ENCODE measurements around the gene TRIM45. TPM values are rescaled to one million over a fixed set of nuclear protein-coding genes. Genes with fewer than 3 reads are reported as not detected.

Gene TRIM45
- total RNA-seq, 1 donor from 2014 or later, result 1.7 TPM

DNA sequence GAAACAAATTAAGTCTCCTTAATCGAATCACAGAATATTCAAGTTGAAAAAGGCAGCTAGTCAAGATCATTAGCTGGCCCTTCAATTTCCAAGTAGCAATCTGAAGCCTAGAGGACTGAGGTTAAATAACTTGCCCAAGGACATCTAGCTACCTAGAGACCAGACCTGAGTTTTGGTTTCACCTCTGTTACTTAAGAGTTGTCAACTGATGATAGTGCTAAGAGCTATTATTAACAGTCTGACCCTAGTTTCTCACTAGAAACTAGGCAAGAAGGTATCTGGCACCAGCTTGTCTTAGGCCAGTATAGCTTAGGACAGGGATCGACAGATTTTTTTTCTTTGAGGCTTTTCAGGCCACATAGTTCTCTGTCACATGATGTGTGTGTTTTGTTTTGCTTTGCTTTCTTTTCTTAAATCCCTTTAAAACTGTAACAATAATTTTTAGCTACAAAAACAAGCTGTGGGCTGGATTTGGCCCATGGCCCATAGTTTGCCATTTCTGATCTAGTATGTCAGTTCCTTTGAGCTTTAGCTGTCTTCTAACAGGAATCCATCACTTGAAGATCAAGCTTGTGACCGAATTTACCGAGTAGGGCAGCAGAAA lies 23.2 kb downstream of the TRIM45 start:
- DNase-seq, result peak; percentile 52

DNA sequence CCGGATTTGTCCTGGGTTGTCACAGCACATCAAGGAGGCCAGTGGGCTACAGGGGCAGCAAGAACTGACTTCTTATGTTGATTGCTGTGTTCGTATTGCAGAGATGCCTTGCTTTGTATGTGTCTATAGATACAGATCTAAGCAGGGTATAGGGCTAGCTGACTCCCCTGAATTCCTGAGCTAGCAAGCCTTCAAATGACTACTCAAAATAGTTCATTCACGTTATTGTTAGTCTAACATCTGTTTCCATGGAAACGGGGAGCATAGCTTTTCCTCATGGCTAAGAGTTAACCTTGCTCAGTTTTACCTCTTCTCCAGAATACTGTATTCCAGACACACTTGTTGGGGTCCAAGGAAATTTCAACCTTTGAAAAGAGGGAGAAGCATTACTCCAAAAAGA lies 24.1 kb downstream of the TRIM45 start:
- peak; percentile 64 for DNase-seq

DNA sequence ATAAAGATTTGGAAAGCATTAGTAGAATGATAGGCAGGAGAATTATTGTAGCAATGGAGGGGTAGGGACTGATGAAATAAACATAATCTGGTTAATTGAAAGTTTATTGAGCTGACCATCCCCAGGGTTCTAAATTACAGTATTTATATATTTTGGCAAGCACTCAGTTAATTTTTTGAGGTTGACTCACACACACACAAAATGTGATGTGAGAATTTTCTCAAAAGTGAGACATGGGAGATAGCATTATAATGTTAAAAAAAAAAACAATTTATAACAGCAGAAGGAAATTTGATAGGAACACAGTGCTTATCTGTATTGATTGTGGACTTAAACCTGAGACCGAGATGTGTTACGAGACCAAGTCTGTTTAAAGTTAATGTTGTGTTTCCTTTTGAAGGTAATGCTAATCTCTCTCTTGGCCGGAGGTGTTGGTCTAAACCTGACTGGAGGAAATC lies 24.6 kb downstream of the TRIM45 start:
- no peak for DNase-seq

GRCh38 chr1:117094841-117095604 lies 26.5 kb downstream of the TRIM45 start:
- DNase-seq, result no peak

- DNase-seq, result peak; percentile 95
Measured at GRCh38 chr1:117093870-117094621, 27.5 kb downstream of the TRIM45 start.

GRCh38 chr1:117093091-117093534 lies 28.4 kb downstream of the TRIM45 start:
- DNase-seq, result peak; percentile 97

GRCh38 chr1:117092594-117092993 lies 29.0 kb downstream of the TRIM45 start:
- DNase-seq, result peak; percentile 46

DNA sequence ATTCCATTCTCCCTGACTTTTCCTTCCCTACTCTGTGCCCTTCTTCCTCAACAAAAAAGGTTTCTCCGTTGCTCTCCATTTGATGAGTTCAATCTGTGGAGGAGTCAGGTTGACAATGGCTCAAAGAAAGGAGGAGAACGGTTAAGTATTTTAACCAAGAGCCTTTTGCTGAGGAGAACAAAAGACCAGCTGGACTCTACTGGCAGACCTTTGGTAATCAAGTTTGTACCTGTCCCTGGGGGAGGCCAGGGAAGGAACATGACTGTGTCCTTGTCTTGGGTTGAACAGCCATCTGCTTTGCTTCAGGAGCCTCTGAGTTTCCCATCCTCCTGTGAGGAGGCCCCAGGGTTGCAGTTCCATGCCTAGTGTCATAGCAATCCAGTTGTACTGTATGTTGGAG lies 31.6 kb downstream of the TRIM45 start:
- DNase-seq, result no peak

DNA sequence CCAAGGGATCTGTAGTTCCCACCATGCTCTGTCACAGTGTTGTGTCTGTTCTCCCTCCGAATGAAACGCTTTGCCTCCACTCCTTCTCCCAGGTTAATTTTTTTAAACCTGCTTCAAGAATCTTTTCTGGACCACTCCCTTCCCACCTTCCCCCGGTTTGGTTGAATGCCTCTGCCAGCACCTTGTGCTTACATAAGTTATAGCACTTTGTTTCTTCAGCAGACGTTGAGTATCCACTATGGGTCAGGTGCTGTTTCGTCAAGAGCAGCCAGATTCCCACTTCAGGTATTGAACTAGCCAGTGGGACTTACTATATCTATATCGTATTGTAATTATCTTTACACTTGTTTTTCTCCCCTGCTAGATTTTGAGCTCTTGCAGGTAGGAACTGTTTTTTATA lies 33.9 kb downstream of the TRIM45 start:
- no peak for DNase-seq

- DNase-seq, result no peak
Measured at GRCh38 chr1:117084231-117084630, 37.3 kb downstream of the TRIM45 start.

GRCh38 chr1:117079737-117080136 lies 41.8 kb downstream of the TRIM45 start:
- no peak for DNase-seq

- peak; percentile 89 for DNase-seq
Measured at GRCh38 chr1:117077267-117077666, 44.3 kb downstream of the TRIM45 start.

- DNase-seq, result no peak
Measured at GRCh38 chr1:117076648-117077047, 44.9 kb downstream of the TRIM45 start.

- DNase-seq, result no peak
Measured at GRCh38 chr1:117070124-117070523, 51.4 kb downstream of the TRIM45 start.

- no peak for DNase-seq
Measured at GRCh38 chr1:117069220-117069844, 52.2 kb downstream of the TRIM45 start.

GRCh38 chr1:117068580-117068979 lies 53.0 kb downstream of the TRIM45 start:
- no peak for DNase-seq

DNA sequence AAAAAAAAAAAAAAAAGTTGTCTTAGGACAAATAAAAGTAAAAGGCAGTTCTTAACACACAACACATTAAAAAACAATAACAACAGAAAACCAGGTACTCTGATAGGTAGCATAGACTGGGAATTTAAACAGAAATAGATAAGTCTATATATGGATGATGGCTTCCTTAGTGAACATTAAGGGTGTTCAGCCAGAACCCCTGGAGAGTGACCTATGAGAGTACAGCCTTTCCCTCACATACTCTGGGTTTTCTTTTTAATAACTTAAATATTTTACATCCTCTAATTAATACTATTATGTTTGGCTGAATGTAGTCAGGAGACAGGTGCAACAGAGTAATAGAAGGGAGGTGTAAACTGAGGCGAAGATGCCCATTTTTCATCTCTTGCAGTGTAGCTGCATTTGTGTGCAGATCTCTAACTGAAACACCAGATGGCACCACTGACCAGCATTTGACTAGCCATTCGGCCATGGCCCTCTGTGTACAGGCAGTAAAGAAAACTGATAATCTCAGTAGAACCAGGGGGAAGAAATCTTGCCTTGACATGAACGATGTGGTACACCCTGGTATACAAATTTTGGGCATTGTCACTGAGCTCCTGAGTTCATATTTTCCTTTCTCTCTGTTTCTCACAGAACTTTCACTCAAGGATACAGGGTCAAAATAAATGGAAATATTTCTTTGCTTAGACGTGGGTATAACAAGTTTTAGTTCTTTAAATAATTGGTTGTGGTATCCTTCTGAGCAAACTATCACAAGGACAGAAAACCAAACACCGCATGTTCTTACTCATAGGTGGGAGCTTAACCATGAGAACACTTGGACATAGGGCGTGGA lies 53.8 kb downstream of the TRIM45 start:
- DNase-seq, result peak; percentile 82

DNA sequence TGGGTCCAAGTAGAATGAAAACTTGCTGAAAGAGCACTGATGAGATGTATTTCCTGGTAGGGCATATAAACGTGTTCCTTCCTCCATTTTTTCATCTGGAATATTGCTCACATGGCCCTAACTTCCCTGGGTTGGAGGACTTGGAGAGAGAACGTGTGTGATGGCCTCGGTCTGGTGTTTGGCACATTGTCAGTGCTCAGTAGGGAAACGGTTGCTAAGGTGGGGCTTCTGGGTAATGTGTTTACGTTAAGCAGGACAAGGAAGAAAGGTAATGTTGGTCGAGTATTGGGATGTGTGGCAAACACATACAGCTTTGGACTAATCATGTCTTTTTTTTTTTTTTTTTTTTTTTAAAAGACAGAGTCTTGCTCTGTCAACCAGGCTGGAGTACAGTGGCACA lies 55.2 kb downstream of the TRIM45 start:
- no peak for DNase-seq

GRCh38 chr1:117061986-117062415 lies 59.5 kb downstream of the TRIM45 start:
- DNase-seq, result no peak
